Activated T-helper 17 cell treated with anti-CD3 and anti-CD28 coated beads, Interleukin-2, amount 50 U/mL, for 72 hours (primary cell): Measurements from ENCODE around the gene CREB5. TPM values are rescaled to one million over a fixed set of nuclear protein-coding genes. Genes with fewer than 3 reads are reported as not detected.

ENCODE experiments used
- ATAC-seq: fragments of 150-1000 bp; cut with Tn5 transposase; replicated peaks from 2 replicates; pipeline ENCODE4 v1.10.0; 2021; ENCODE audit warnings: mild to moderate bottlenecking, moderate library complexity
- H3K27ac Mint-ChIP-seq: one replicate; pipeline ENCODE4 v1.8.0; 2022; ENCODE audit warnings: mixed read lengths
- H3K27me3 Mint-ChIP-seq: one replicate; pipeline ENCODE4 v1.8.0; 2022; ENCODE audit warnings: mixed read lengths
- H3K36me3 Mint-ChIP-seq: one replicate; pipeline ENCODE4 v1.8.0; 2022; ENCODE audit warnings: low read depth, mild to moderate bottlenecking, mixed read lengths
- H3K4me1 Mint-ChIP-seq: one replicate; pipeline ENCODE4 v1.8.0; 2022; ENCODE audit warnings: mixed read lengths
- H3K4me3 Mint-ChIP-seq: one replicate; pipeline ENCODE4 v1.8.0; 2022; ENCODE audit warnings: mild to moderate bottlenecking, mixed read lengths
- H3K9me3 Mint-ChIP-seq: one replicate; pipeline ENCODE4 v1.8.0; 2022; ENCODE audit warnings: mixed read lengths
- total RNA-seq, 2 donors: library from RNA; stranded (reverse); gene quantifications; one replicate each; pipeline ENCODE4 v1.2.3, GENCODE V29; 2022

CREB5 gene
- total RNA-seq, 2 donors from 2014 or later = 0.02 TPM; not detected in 1

- Mint-ChIP-seq H3K4me3 (no peak overlapping the region), H3K27ac (no peak overlapping the region), H3K27me3 (no peaks in the 10 kb centered on the region), H3K36me3 (no peaks in the 10 kb centered on the region), H3K9me3 (no peaks in the 10 kb centered on the region), H3K4me1 (no peaks in the 10 kb centered on the region)
- no peak for ATAC-seq
These were observed 262.1 kb downstream of the CREB5 start for GRCh38 chr7:28674359-28674782.

GRCh38 chr7:28675429-28675828, 263.1 kb downstream of the CREB5 start:
- no peaks in the 10 kb centered on the region for H3K27me3 Mint-ChIP-seq
- H3K9me3 Mint-ChIP-seq = no peaks in the 10 kb centered on the region
- H3K4me1 Mint-ChIP-seq = no peaks in the 10 kb centered on the region
- no peak for ATAC-seq
- H3K36me3 Mint-ChIP-seq = no peaks in the 10 kb centered on the region
- no peak overlapping the region for H3K27ac Mint-ChIP-seq
- H3K4me3 Mint-ChIP-seq = no peak overlapping the region

DNA sequence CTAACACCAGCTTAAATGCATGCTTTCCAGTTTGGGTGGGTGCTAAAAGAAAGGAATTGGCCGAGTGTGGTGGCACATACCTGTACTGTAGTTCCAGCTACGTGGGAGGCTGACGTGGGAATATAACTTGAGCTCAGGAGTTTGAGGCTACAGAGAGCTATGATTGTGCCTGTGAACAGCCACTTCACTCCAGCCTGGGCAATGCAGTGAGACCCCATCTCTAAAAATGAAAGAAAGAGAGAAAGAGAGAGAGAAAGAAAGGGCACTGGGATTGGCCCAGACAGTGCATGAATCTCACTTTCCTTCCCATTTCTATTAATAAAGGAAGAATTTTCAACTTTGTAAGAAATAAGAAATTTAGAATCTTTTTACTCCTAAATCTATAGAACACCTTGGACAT, 265.4 kb downstream of the CREB5 start:
- Mint-ChIP-seq H3K36me3 (no peaks in the 10 kb centered on the region), H3K27me3 (no peaks in the 10 kb centered on the region), H3K9me3 (no peaks in the 10 kb centered on the region), H3K4me1 (no peaks in the 10 kb centered on the region), H3K4me3 (no peak overlapping the region), H3K27ac (no peak overlapping the region)
- no peak for ATAC-seq

- peaks cover 1% of the 10 kb centered on the region for H3K27me3 Mint-ChIP-seq
- no peaks in the 10 kb centered on the region for H3K4me1 Mint-ChIP-seq
- H3K36me3 Mint-ChIP-seq = no peaks in the 10 kb centered on the region
- no peak overlapping the region for H3K27ac Mint-ChIP-seq
- ATAC-seq = no peak
- no peak overlapping the region for H3K4me3 Mint-ChIP-seq
- no peaks in the 10 kb centered on the region for H3K9me3 Mint-ChIP-seq
These were observed 266.2 kb downstream of the CREB5 start for GRCh38 chr7:28678431-28678965.

- H3K27ac Mint-ChIP-seq = no peak overlapping the region
- peaks cover 8% of the 10 kb centered on the region for H3K27me3 Mint-ChIP-seq
- no peaks in the 10 kb centered on the region for H3K9me3 Mint-ChIP-seq
- H3K36me3 Mint-ChIP-seq = no peaks in the 10 kb centered on the region
- H3K4me3 Mint-ChIP-seq = no peak overlapping the region
- no peak for ATAC-seq
- no peaks in the 10 kb centered on the region for H3K4me1 Mint-ChIP-seq
These were observed 269.5 kb downstream of the CREB5 start for GRCh38 chr7:28681693-28682310.

- H3K9me3 Mint-ChIP-seq = no peaks in the 10 kb centered on the region
- no peaks in the 10 kb centered on the region for H3K4me1 Mint-ChIP-seq
- no peak overlapping the region for H3K4me3 Mint-ChIP-seq
- ATAC-seq = no peak
- H3K36me3 Mint-ChIP-seq = no peaks in the 10 kb centered on the region
- peaks cover 8% of the 10 kb centered on the region for H3K27me3 Mint-ChIP-seq
- H3K27ac Mint-ChIP-seq = no peak overlapping the region
These were observed 270.5 kb downstream of the CREB5 start for GRCh38 chr7:28682801-28683200.

DNA sequence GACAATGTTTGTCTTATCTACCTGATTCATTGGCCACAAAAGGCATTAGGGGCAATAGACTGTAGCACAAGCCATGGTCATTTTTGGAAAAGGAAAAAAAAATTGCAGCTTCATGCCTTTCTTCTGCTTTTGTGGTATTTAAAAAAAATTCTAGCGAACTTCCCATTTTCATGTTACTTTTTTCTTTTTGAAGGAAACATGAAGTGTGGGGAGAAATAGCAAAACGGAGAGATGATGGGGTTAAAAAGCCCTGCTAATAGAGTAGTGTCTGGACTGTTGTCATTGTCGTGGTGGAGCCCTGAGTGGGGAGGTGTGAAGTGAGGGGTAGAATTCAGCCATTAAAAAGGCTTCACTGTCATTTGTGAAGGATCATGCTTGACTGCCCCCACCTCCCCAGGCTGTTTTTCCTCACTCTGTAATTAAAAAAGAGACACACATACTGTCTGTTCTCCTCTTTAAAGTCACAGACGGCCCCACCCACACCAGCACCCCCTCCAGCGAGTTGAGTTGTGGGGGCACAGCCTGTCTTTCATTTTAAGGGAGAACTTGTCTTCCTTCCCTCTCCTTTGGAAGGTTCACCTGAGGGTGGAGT, 272.4 kb downstream of the CREB5 start:
- Mint-ChIP-seq H3K27ac (no peak overlapping the region), H3K36me3 (no peaks in the 10 kb centered on the region), H3K4me1 (no peaks in the 10 kb centered on the region), H3K27me3 (peaks cover 8% of the 10 kb centered on the region), H3K4me3 (no peak overlapping the region), H3K9me3 (no peaks in the 10 kb centered on the region)
- ATAC-seq = no peak

- no peaks in the 10 kb centered on the region for H3K36me3 Mint-ChIP-seq
- H3K4me3 Mint-ChIP-seq = no peak overlapping the region
- H3K4me1 Mint-ChIP-seq = no peaks in the 10 kb centered on the region
- peaks cover 8% of the 10 kb centered on the region for H3K27me3 Mint-ChIP-seq
- ATAC-seq = no peak
- no peaks in the 10 kb centered on the region for H3K9me3 Mint-ChIP-seq
- H3K27ac Mint-ChIP-seq = no peak overlapping the region
These were observed 272.9 kb downstream of the CREB5 start for GRCh38 chr7:28685242-28685643.

DNA sequence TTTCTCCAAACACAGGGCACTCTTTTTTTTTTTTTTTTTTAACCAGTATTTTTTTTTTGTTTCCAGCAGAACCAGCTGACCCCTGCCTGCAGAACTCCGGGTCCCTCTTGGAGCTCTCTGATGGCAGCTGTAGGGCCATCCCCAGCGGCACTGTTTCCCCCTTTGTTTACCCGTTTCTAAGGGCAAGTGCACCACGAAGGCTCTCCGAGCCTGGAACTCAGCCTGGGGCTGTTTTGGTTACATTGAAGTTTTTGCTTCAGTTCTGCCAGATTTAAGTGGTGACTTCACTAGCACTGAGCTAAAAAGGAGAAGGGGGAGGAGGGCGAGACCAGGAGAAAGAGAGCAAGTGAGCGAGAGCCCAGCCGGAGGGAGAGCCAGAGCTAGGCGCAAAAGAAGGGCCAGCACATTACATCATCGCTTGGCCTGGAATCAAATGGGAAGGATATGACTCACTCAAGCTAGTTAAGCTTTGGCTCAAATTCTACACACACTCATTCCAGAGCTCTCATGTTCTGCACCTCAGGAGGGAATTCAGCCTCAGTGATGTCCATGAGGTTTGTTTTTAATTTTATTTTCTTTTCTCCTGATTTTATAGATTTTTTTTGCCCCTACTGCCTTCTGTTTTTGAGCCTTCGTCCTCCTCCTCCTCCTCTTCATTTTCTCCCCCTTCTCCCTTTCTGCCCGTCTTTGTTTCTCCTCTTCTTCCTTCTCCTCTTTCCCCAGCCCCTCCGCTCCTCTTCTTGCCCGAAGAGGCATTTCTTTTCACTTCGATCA, 273.5 kb downstream of the CREB5 start:
- ATAC-seq = no peak
- Mint-ChIP-seq H3K27me3 (peaks cover 11% of the 10 kb centered on the region), H3K36me3 (no peaks in the 10 kb centered on the region), H3K4me3 (no peak overlapping the region), H3K9me3 (no peaks in the 10 kb centered on the region), H3K27ac (no peak overlapping the region), H3K4me1 (no peaks in the 10 kb centered on the region)

DNA sequence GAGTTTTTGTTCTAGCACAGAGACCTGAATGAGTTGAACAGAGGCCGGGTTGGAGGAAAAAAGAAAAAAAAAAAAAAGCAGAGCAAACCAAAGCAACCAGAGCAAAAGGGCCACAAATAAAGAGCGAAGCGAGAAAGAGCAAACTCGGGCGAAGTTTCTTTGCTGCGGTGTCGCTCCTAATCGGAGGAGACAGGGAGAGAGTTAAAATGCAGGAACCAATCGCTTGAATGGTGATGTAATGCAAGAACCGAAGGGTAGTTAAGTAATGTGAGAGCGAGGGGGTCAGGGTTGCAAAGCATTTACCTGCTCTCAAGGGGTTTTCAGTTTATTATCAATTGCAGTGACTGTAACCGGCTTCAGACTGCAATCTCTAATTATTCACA, 274.1 kb downstream of the CREB5 start:
- no peaks in the 10 kb centered on the region for H3K36me3 Mint-ChIP-seq
- H3K27ac Mint-ChIP-seq = no peak overlapping the region

DNA sequence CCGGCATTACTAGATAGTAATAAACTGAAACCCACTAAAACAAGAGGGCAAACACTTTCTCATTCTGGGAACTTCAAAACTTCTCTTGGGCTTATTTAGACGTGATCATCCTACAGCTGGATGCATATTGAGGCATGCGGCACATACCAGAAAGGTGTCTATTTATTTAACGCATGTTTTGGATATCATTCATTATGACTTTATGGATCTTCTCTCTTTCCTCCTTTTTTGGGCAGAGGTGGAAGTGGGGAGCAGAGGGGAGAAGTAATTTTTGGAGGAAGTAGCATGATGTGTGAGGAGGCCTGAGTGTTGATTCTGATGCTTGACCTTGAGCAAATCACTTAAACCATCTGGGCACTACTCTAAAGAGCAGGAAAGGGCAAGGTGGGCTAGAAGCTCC, 275.2 kb downstream of the CREB5 start:
- no peak for ATAC-seq
- no peak overlapping the region for H3K27ac Mint-ChIP-seq
- no peaks in the 10 kb centered on the region for H3K4me1 Mint-ChIP-seq
- H3K36me3 Mint-ChIP-seq = no peaks in the 10 kb centered on the region
- H3K27me3 Mint-ChIP-seq = peaks cover 12% of the 10 kb centered on the region
- no peaks in the 10 kb centered on the region for H3K9me3 Mint-ChIP-seq
- H3K4me3 Mint-ChIP-seq = no peak overlapping the region

More for the DNA sequence above, 274.1 kb downstream of the CREB5 start:
- ATAC-seq = no peak
- Mint-ChIP-seq H3K27me3 (peaks cover 12% of the 10 kb centered on the region), H3K9me3 (no peaks in the 10 kb centered on the region), H3K4me3 (no peak overlapping the region), H3K4me1 (no peaks in the 10 kb centered on the region)

GRCh38 chr7:28688174-28688573, 275.9 kb downstream of the CREB5 start:
- Mint-ChIP-seq H3K4me3 (no peak overlapping the region), H3K4me1 (no peaks in the 10 kb centered on the region), H3K36me3 (no peaks in the 10 kb centered on the region), H3K27ac (no peak overlapping the region), H3K27me3 (peaks cover 12% of the 10 kb centered on the region), H3K9me3 (no peaks in the 10 kb centered on the region)
- ATAC-seq = no peak

DNA sequence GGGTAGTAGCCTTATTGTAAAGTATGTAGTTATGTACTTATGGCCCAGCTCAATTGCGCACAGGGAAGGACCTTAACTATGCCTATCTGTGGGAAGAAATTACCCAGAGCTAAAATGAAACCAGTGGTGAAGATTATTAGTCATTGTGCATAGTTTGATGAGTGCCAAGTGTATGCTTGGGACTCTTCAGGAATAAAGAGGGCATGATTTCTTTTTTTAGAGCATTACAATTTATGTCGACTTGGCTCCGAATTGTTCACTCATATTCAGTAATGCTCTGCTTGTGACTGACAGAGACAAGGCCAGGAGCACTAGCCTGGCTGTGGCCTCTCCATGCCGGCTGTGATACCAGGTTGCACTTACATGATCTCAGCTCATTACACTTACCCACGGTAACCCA, 276.3 kb downstream of the CREB5 start:
- no peaks in the 10 kb centered on the region for H3K36me3 Mint-ChIP-seq
- H3K4me1 Mint-ChIP-seq = no peaks in the 10 kb centered on the region
- H3K4me3 Mint-ChIP-seq = no peak overlapping the region
- no peak for ATAC-seq
- H3K27me3 Mint-ChIP-seq = peaks cover 9% of the 10 kb centered on the region
- no peak overlapping the region for H3K27ac Mint-ChIP-seq
- no peaks in the 10 kb centered on the region for H3K9me3 Mint-ChIP-seq

DNA sequence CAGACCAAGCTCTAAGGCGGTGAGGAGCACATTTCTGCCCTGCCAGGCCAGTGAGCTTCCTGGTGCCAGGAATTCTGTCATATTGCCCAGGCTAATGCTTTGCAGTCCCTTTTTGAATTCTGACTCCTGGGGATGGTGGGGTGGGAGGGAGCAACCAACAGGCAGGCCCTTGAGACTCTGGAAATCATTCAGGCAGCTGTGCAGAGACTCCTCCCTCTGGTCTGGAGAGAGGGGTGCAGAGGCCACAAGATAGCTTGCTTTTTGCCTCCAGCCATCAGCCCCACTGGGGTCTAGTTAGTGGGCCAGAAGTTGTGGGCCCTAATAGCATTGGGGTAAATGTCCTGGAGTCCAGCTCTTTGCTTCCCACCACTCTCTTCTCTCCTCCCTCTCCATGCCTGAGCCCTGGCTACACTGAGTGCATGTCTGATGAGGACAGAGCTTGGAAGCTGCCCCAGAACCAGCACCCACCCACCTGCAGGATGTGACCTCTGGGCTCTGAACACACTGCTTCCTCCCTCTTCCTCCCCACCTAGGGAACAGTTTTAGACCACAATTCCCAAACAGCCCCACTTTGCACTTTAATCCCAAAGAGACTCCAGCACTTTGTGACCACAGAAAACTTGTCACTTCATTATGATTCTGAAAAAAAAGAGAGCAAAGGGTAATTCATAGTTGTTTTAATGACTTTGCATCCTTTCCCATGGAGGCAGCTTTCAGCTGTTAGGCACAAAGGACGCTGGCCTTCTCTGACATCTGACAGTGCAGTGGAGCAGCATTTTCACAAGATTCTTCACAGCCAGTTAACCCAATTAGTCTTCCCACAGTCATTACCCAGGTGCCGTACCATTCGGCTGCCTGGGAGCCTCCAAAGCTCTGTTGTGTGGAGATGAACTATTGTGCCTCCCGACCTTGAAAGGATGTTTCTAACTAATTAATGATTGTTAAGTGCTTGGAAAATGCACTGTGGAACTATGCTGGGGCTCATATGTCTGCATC, 283.3 kb downstream of the CREB5 start:
- ATAC-seq = no peak
- H3K27me3 Mint-ChIP-seq = peaks cover 4% of the 10 kb centered on the region
- H3K9me3 Mint-ChIP-seq = no peaks in the 10 kb centered on the region
- H3K4me1 Mint-ChIP-seq = no peaks in the 10 kb centered on the region
- no peaks in the 10 kb centered on the region for H3K36me3 Mint-ChIP-seq
- no peak overlapping the region for H3K27ac Mint-ChIP-seq
- no peak overlapping the region for H3K4me3 Mint-ChIP-seq
